A549 treated with dexamethasone at 1 μM for 4 hours (cell line): ENCODE measurements around the gene FBXO39. TPM values are rescaled to one million over a fixed set of nuclear protein-coding genes. Genes with fewer than 3 reads are reported as not detected.

Experiments used
- total RNA-seq: library from RNA; stranded (reverse); fragments of 200-300 nt; extraction: Qiagen RNA extraction; gene quantifications from 5 replicates; pipeline ENCODE4 v1.2.3, GENCODE V29; 2022

FBXO39 gene
- total RNA-seq: 0.05 TPM in 1 of 5 replicates, not detected in the others

GRCh38 chr17:6775871-6776405 lies at the start of gene FBXO39:
TSS of gene FBXO39 (plus strand) at chr17:6776215. CDS start at chr17:6779869, 3,654 bp downstream.

GRCh38 chr17:6755731-6756184 lies 20.3 kb upstream of the FBXO39 start, which contains the start of gene XAF1:
TSS of gene XAF1 (plus strand) at chr17:6756046. CDS start at chr17:6756079, 33 bp downstream.

GRCh38 chr17:6831661-6832263 lies 55.7 kb downstream of the FBXO39 start, which contains the start of gene TEKT1:
TSS of gene TEKT1 (minus strand) at chr17:6831729. CDS start at chr17:6830376, 1,353 bp downstream.

Other genes with a start within 250 kb of the FBXO39 start
- 1.5 to 3.0 TPM (median 2.3 TPM) in 5 replicates for gene PITPNM3, start 219.7 kb upstream of the FBXO39 start, total RNA-seq
- gene KIAA0753, start 135.5 kb upstream of the FBXO39 start, total RNA-seq: 18.1 to 21.5 TPM (median 19.7 TPM) in 5 replicates
- 336 to 499 TPM (median 364 TPM) in 5 replicates for gene TXNDC17, start 135.2 kb upstream of the FBXO39 start, total RNA-seq
- gene MED31, start 124.6 kb upstream of the FBXO39 start, total RNA-seq: 19.9 to 29.6 TPM (median 25.4 TPM) in 5 replicates
- 1.9 to 3.0 TPM (median 2.4 TPM) in 5 replicates for gene C17orf100, start 124.5 kb upstream of the FBXO39 start, total RNA-seq
- gene SLC13A5, start 62.8 kb upstream of the FBXO39 start, total RNA-seq: 0.08 to 0.39 TPM (median 0.21 TPM) in 5 replicates
- 0.04 to 0.08 TPM in 2 of 5 replicates, not detected in the others for gene XAF1, start 20.2 kb upstream of the FBXO39 start, total RNA-seq
- gene TEKT1, start 55.5 kb downstream of the FBXO39 start, total RNA-seq: 0.05 to 0.18 TPM (median 0.07 TPM) in 5 replicates
- not detected in 5 replicates for gene ALOX12, start 219.8 kb downstream of the FBXO39 start, total RNA-seq
- gene RNASEK, start 236.4 kb downstream of the FBXO39 start, total RNA-seq: 442 to 503 TPM (median 469 TPM) in 5 replicates
- gene BCL6B, start 246.8 kb downstream of the FBXO39 start, total RNA-seq: not detected in 5 replicates